GM19239 (cell line): Measurements from ENCODE around the gene SCN2B.

ENCODE experiments used
- DNase-seq: peaks from one replicate; pipeline ENCODE4 v3.0.0; 2011; ENCODE audit warnings: low spot score; ENCODE audit not compliant: insufficient read length
- FAIRE-seq: peaks from 2 replicates; lab custom pipeline; 2011; peaks lifted over from hg19 to GRCh38; lab: Jason Lieb, UNC

The SCN2B gene

DNA sequence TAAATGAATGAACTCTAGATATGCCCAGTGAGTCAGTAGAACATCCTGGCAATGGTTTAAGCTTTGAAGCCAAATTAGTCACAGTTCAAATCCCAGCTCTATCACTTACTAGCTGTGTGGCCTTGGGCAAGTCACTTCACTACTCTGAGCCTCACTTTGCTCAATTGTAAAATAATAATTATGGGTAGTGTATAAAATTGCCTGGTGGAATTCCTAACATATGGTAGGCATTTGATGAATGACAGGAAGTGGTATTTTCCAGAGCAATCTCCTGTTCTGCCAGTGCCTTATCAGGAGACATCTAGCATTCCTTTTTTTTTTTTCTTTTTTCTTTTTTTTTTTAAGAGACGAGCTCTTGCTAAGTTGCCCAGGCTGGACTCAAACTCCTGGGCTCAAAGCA, 36.9 kb downstream of the SCN2B start:
- no peak for FAIRE-seq
- no peak for DNase-seq

DNA sequence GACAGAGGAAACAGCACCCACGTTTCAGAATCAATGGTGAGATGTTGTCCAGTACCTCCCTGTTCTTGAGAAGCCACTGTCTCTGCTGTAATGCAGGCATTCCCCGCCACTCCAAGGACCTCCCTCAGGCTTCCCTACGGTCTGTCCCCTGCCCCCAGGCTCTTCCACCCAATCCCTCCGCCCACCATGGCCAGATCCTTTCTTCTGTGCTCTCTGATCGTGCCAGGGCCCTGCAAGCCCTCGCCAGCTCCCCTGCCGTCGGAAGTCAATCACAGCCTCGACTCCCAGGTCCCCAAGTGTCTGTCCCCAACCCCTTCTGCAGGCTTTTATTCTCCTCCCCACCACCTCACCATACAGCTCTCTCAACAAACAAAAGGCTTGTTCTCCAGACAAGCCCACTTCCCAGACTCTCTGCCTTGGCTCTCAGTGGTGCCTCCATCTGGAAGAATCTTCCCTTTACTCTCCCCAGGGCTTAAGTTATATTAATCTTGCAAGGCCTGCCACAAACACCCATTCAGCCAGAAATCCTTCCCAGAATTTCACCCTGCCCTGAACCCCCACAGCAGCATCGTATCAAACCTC, 37.5 kb downstream of the SCN2B start:
- DNase-seq (no peak), FAIRE-seq (no peak)

DNA sequence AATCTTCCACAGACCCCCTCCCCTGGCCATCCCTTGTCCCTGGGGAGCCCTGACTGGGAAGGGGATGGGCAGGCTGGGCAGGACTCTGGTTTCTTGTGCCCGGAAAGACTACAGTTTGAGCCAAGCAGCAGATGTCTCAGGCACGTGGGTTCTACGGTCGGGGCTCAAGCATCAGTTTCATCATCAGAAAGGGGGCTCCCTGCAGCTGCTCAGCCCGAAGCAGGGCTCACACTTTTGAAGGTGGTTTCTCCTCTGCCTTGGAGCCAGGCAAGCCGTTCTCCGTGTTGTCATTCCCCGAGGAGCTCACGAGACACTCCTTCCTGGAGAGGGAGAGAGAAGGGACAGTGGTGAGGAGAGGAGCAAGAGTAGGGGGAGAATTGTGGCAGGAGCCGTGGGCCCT, 39.6 kb downstream of the SCN2B start:
- DNase-seq (no peak), FAIRE-seq (no peak)

DNA sequence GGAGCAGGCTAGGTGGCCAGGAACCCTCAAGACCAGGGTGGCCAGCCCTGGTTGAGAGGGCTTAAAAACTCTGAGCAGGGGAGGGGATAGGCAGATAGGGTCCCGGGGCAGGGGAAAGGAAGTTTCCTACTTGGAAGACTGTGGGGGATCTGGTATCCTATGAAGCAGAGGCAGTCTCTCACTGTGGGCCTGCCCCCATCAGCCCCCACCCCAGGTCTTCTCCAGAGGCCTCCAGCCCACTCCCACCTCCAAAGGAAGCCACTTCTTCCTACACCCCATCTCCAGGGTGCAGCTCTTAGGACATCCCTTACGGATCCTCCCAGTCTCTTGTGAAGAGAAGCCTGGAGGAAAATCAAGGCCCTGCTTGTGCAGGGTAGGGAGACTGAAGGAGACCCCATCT, 40.1 kb downstream of the SCN2B start:
- no peak for FAIRE-seq
- DNase-seq = no peak

DNA sequence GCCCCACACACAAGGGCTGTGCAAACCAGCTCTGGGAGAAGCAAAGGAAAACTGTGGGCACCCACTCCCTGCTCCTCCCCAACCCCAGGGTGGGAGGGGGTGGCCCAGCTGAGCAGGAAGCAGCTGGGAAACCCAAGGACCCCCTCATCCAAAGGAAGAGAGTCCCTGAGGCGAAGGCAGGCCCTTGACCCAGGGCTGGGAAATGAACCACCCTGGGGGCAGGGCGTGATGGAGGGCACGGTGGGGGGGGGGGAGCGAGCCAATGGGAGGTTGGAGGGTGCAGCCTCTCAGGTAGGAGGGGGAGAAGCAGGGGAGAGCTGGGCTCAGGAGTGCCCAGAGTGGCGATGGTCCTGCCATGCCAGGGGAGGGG, 40.7 kb downstream of the SCN2B start:
- no peak for FAIRE-seq
- DNase-seq = no peak

DNA sequence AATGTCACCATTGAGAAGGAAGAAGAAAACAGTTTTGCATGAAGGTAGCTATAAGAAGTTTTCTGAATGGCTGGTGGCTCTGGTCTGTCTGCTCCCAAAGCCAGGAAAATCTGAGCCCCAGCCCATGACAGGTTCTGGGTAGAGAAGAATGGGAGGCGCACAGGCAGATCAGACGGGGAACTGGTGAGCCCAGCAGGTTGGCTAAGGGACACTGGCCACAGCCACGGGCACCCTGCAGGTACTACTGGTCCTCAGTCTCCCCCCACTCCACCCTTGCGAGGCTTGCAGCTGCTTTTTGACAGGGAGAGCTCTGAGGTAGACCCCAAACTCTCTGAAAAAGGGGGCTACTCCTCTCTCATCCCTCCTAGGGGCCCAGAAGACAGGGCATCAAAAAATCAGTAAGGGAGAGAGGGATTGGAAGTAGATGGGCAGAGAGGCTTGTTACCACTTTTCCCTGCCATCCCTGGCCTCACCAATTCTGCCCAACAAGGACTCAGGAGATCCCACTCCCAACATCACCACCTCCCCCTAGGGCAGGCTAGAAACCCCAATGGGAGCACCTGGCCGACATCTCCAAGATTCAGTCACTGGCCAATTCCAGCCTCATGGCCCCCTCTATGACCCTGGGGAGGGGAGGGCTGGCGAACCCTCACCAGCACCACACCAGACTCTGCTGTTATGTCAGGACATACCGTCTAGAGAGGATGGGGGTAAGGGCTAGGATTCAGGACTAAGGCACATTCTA, 41.2 kb downstream of the SCN2B start:
- FAIRE-seq = no peak
- DNase-seq = no peak

DNA sequence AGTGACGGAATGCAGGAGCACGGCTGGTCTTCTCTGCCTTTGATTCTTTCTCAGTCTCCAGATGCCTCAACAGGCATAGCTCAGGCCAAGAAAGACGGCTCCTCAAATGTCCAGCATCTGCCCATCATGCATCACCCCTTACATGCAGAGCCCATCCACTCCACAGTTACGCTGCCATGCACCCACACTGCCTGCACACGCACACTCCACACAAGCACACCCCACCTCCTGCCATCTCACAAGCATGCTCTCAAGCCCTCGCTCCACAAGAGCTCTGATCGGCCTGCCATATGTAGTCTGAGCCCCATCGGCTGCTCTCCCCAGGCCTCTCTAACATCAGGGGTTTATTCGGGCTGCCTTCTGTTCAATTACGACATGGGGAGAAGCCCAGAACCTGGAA, 42.6 kb downstream of the SCN2B start:
- DNase-seq = no peak
- FAIRE-seq = no peak

DNA sequence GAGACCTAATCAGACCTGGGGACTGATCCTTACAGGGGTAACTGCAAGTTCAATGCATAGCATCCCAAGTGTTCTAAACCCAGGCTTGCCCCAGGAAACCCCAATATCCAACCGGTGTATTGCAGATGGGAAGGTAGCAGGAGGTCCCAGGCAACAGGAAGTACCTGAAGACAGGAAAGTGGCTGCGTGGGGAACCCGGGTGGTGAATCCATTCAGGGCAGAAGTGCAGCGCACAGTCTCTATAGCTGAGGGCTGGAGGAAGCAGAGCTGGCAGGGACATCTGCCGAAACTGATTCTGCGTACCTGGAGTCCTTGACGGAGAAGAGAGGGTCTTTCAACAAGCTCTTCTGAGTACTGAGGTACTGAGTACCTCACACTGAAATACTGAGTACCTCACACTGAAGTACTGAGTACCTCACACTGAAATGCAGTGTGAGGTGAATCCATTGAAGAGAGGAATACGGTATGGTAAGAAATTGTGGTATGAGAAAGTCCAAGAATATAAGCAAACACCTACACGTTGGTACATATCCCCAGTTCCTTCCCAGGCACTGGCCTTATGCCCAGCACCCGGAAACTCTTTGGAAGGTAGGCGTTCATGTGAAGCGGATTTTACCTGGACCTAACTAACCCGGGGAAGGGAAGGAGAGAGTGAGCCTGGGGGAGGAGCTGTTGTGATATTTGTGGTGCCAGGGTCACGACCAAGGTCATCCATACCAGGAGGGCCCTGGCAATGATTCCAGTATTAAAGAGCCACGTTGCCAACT, 43.9 kb downstream of the SCN2B start:
- no peak for DNase-seq

DNA sequence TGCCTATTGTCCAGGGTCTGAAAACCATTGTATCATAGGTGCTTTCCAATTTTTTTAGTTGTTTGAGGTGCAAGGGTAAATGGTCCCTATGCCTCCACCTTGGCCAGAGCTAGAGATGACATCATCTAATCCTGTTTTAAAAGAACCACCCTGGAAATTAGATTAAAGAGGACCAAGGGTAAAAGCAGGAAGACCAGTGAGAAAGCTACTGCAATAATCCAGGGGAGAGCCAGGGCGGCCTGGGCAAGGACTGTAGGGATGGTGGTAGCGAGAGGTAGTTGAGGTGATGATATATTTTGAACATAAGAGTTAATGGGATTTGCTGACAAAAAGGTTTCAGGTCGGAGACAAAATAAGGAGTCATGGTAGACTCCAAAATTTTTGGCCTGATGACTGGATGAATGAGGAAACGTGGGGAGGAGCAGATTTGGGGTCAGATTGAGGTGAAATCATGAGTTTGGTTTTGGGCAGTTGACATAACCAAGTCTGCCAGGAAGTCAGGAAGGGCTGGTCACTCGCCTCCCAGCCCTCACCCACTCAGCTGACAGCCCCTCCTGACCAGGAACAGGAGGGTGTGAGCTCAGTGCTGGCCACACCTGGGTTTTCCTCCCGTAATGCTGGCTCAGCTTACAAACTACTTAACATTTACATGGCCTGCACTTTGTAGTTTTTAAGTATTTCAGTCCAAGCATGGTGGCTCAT, 46.8 kb downstream of the SCN2B start:
- DNase-seq = no peak
- no peak for FAIRE-seq

More for the DNA sequence above, 43.9 kb downstream of the SCN2B start:
- FAIRE-seq = no peak

DNA sequence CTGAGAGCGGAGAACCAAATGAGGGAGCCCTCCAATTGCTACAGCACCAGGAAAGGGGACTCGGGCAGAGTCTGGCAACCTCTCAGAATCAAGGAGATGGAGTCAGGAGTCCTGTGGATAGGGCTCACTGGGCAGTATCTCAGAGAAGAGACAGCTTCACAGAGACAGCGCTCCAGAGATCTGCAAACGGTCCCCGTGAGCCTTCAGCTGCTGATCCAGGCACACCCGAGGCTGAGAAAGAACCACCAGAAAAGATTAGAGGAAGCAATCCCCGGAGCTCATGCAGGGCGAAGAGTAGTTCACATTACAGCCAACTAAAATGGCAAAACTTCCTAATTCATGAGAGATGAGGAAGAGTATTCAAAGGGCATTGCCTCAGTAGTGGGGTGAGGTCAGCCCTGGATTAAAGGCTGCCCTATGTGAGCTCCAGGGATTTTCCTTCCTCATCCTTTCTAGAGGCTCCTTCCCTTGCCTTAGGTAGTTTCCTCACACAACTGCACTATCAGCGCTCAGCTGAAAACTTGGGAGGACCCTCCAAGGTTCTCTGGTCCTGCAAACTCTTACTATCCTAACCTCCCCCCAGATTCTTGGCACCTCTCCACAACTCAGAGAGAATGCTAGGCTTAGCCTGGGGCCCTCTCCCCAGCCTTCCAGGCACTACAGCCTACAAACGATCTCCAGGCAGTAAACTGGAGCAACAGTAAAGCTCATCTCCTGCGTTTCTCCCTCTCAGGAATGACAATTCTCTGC, 47.5 kb downstream of the SCN2B start:
- DNase-seq (no peak), FAIRE-seq (no peak)

DNA sequence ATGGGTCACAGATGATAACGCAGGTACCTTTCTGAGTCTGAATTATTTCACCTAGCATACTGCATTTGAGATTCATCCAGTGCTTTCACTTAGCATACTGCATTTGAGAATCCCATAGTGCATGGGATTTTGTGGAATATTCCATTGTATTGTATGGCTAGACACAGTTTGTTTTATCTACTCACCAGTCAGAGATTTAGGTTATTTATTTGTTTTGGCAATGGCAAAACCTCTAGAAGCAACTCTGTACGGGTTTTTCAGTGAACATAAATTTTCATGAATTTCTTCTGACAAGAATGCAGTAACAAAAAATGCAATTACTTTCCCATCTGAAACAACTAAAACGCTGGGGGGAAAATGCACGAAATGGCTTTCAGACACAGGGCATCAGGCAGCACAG, 48.1 kb downstream of the SCN2B start:
- FAIRE-seq (no peak), DNase-seq (no peak)

DNA sequence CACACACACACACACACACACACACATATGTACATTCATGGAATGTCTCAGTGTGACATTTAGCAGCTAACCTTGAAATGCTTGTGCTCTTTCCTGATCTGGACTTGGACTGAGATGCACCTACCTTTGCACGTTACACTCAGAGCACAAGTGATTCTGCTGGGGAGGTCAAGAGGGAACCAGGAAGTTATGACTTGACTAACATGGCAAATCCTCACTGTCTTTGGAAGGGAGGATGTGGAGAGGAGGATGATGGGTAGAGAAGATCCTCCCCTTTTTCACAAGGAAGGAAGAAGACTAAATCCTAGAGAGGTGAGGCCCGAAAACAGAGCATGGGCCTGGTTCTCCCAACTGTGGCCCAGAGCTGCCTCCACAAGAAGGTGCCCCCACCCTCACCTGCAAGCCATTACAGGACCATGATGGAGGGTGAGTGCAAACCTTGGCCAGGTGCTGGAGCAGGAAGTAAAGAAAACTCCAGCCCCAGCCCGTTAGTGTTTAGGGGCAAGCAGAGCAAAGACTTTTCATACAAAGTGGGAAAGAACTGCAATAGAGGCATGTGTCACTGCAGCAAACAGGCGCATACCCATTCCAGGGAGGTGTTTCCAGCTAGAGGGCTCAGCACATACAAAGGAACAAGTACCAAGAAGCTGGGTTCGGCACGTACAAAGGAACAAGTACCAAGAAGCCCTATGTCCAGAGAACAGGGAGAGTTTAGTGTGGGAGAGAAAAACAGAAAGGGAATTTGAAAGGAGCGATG, 50.2 kb downstream of the SCN2B start:
- DNase-seq = no peak
- no peak for FAIRE-seq

DNA sequence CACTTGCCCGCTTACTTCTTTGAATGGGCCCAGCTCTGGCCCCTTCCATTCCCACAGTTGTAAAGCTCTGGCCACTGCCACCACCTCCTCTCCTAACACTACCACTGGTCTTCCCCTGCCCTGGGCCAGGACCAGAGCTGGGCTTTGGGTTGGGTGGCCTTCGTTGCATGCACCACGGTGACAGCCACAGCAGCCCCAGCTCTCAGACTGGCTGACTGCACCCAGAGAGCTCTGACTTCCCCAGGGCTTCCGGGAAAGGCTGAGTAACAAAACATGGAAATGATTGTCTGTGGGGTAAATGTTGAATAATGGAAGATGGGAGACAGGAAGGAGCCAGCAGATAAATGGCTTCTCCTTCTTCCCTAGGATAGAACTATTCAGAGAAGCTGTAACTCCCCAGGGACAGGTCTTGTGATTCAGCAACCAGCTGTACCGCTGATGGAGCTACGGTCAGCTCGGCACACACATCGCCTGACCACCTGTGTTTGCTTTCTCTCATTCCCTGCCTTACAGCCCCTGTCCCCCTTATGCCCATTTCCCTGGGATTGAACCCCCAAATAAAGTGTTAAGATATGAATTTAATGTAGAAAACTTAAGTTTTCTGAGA, 51.4 kb downstream of the SCN2B start:
- DNase-seq (no peak), FAIRE-seq (no peak)

DNA sequence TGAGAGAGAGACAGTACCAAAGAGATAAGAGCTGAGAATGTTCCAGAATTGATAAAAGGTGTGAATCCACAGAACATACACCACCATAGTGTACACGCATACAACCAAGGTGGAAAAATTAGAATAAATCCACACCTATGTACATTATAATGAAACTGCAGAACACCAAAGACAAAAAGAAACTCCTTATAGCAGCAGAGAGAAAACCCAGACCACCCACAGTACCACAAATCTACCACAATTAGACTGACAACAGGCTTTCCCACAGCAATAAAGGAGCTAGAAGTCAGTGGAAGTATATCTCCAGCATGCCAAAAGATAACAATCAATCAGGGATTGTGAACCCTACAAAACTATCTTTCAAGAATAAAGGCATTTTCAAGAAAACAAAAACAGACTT, 55.6 kb downstream of the SCN2B start:
- FAIRE-seq = no peak
- DNase-seq = no peak

DNA sequence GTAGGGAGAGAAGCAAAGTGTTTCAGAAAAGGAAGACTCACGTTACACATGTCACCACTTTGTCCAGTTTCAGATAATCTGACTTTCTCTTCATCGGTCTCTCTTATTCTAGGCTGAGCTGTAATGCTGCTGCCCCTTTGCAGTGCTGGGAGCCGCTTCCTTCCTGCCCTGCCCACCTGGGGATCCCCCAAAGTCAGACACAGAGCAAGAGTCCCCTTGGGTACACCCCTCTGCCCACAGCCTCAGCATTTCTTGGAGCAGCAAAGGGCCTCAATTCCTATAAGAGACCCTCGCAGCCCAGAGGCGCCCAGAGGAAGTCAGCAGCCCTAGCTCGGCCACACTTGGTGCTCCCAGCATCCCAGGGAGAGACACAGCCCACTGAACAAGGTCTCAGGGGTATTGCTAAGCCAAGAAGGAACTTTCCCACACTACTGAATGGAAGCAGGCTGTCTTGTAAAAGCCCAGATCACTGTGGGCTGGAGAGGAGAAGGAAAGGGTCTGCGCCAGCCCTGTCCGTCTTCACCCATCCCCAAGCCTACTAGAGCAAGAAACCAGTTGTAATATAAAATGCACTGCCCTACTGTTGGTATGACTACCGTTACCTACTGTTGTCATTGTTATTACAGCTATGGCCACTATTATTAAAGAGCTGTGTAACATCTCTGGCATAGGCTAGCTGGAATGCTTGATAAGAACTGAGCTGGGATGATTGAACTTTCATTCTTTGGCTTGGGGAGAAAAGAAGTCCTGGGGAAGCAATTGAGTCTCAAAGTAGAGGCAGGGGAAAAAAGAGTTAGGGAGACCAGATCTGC, 58.4 kb downstream of the SCN2B start:
- peak; percentile 44 for DNase-seq
- peak; percentile 87 for FAIRE-seq

DNA sequence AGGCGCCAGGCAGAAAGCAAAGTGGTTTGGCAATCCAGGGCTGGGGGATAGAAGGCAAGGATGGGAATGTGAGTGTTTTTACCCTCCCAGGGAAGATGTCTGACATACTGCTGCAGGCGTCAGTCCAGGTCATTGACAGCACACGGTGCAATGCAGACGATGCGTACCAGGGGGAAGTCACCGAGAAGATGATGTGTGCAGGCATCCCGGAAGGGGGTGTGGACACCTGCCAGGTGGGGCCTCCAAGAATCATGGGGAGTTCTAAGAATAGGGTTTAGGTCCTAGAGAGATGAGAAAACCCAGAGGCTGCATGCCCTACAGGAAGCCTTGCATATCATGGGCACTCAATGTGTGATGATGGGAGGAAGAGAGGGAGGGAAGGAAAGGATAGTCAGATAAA, 61.4 kb downstream of the SCN2B start:
- DNase-seq = no peak
- FAIRE-seq = no peak

DNA sequence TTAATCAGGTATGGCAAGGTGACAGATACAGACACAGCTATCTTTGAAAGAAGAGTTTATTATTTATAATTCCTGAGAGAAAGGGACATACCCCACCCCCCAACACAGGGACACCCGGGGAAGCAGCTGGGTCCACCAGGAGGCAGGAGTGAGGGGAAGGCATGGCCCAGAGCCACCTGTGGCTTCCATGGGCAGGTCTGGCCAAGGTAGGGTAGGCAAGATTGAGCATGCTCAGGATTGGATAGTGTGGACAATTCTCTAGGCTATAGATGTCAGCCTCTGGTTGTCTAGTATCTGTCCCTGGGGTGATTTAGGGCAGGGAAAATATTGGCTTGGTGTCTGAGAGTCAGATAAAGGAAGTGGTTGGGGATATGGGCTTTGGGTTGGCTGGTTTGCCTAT, 62.2 kb downstream of the SCN2B start:
- DNase-seq = no peak
- FAIRE-seq = no peak

DNA sequence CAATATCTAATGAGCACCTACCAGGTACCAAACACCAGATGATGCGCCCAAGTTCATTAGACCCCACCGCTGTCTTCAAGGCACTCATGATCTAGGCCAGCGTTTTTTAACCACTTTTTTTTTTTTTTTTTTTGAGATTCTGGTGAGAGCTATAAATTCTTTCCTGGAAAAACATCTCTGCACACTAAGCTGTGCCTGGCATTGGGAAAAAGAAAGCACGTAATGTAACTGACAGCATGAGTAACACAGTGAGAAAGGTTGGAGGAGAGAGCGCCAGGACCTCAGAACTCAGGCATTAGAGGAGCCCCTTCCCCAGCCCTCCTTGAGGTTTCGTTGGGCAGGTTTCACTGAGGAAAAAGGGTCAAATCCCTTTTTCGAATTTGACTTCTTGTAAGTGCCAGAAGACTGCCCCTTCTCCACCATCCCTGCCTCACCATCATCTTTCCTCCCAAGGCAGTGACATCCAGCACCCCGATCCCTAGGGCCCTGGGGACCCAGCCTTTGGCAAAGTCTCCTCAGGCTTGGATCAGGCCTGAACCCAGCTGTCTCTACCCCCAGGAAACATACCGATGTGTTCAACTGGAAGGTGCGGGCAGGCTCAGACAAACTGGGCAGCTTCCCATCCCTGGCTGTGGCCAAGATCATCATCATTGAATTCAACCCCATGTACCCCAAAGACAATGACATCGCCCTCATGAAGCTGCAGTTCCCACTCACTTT, 63.6 kb downstream of the SCN2B start:
- FAIRE-seq (no peak), DNase-seq (no peak)
